WTC11 (cell line): ENCODE data around the gene CFAP119. TPM values are rescaled to one million over a fixed set of nuclear protein-coding genes. Genes with fewer than 3 reads are reported as not detected.

Experiments used
- ATAC-seq: fragments of 200-7000 bp; cut with Tn5 transposase; 2 replicates; pipeline ENCODE4 v1.10.0; 2021; ENCODE audit warnings: mild to moderate bottlenecking, moderate library complexity
- CTCF ChIA-PET: fragments of 300-600 bp; sonication (Branson Sonifier 250); formaldehyde crosslinking; loops from one replicate; lab custom pipeline; 2021; ENCODE audit warnings: antibody characterized with exemption; lab: Charles Lee
- POLR2A ChIA-PET: fragments of 350-600 bp; sonication (Branson Sonifier 250); formaldehyde crosslinking; loops from one replicate; lab custom pipeline; 2021; ENCODE audit warnings: antibody characterized with exemption; lab: Charles Lee
- DNase-seq: peaks from one replicate; pipeline ENCODE4 v3.0.0; 2021; ENCODE audit warnings: low spot score
- H3K27ac Mint-ChIP-seq: 2 replicates; pipeline ENCODE4 v1.8.0; 2021; ENCODE audit warnings: mixed read lengths
- H3K27me3 Mint-ChIP-seq: 2 replicates; pipeline ENCODE4 v1.8.0; 2021; ENCODE audit warnings: low read depth, mild to moderate bottlenecking, moderate library complexity, mixed read lengths
- H3K36me3 Mint-ChIP-seq: 2 replicates; pipeline ENCODE4 v1.8.0; 2021; ENCODE audit warnings: mixed read lengths
- H3K4me1 Mint-ChIP-seq: 2 replicates; pipeline ENCODE4 v1.8.0; 2022; ENCODE audit warnings: mixed read lengths
- H3K4me3 Mint-ChIP-seq: 2 replicates; pipeline ENCODE4 v1.8.0; 2021; ENCODE audit warnings: mild to moderate bottlenecking, moderate library complexity, mixed read lengths
- H3K9me3 Mint-ChIP-seq: 2 replicates; pipeline ENCODE4 v1.8.0; 2021; ENCODE audit warnings: mixed read lengths
- ESRRA ChIP-seq: sonication (generic); formaldehyde crosslinking; IDR thresholded peaks from 2 replicates; pipeline ENCODE4 v1.8.1; 2022; ENCODE audit warnings: mild to moderate bottlenecking, missing genetic modification reagents, borderline replicate concordance
- GABPB1 ChIP-seq: sonication (generic); formaldehyde crosslinking; IDR thresholded peaks from 2 replicates; pipeline ENCODE4 v1.8.1; 2023; ENCODE audit warnings: mild to moderate bottlenecking, missing genetic modification reagents
- GTF2I ChIP-seq: fragments of 250-450 bp; sonication (Bioruptor Pico); conservative IDR thresholded peaks from 2 replicates; pipeline ENCODE4 v1.4.0; 2021; ENCODE audit warnings: mild to moderate bottlenecking
- JUN ChIP-seq: sonication (generic); formaldehyde crosslinking; IDR thresholded peaks from 2 replicates; pipeline ENCODE4 v1.8.0; 2023; ENCODE audit warnings: mild to moderate bottlenecking, missing genetic modification reagents
- NFE2L1 ChIP-seq: sonication (generic); formaldehyde crosslinking; IDR thresholded peaks from 2 replicates; pipeline ENCODE4 v1.8.1; 2023; ENCODE audit warnings: missing genetic modification reagents
- NFYB ChIP-seq: sonication (generic); formaldehyde crosslinking; conservative IDR thresholded peaks from 2 replicates; pipeline ENCODE4 v1.8.0; 2022; ENCODE audit warnings: low read depth, missing genetic modification reagents
- NR2C2 ChIP-seq: sonication (generic); formaldehyde crosslinking; IDR thresholded peaks from 2 replicates; pipeline ENCODE4 v1.8.0; 2022; ENCODE audit warnings: mild to moderate bottlenecking, missing genetic modification reagents
- OVOL2 ChIP-seq: fragments of 250-450 bp; sonication (Bioruptor Pico); IDR thresholded peaks from 2 replicates; pipeline ENCODE4 v1.9.0; 2021; ENCODE audit warnings: mild to moderate bottlenecking, borderline replicate concordance
- SP1 ChIP-seq: sonication (generic); formaldehyde crosslinking; conservative IDR thresholded peaks from 2 replicates; pipeline ENCODE4 v1.8.1; 2022; ENCODE audit warnings: missing genetic modification reagents
- TEAD1 ChIP-seq: sonication (generic); formaldehyde crosslinking; IDR thresholded peaks from 2 replicates; pipeline ENCODE4 v1.8.0; 2022; ENCODE audit warnings: mild to moderate bottlenecking, missing genetic modification reagents
- TEAD4 ChIP-seq: sonication (generic); formaldehyde crosslinking; IDR thresholded peaks from 2 replicates; pipeline ENCODE4 v1.8.0; 2022; ENCODE audit warnings: mild to moderate bottlenecking, missing genetic modification reagents
- ZNF138 ChIP-seq: sonication (generic); formaldehyde crosslinking; conservative IDR thresholded peaks from 2 replicates; pipeline ENCODE4 v1.8.1; 2022; ENCODE audit warnings: mild to moderate bottlenecking, moderate library complexity, missing genetic modification reagents
- ZNF219 ChIP-seq: sonication (generic); formaldehyde crosslinking; IDR thresholded peaks from 2 replicates; pipeline ENCODE4 v1.8.0; 2023; ENCODE audit warnings: missing genetic modification reagents, mild to moderate bottlenecking, borderline replicate concordance
- ZNF396 ChIP-seq: fragments of 250-450 bp; sonication (Bioruptor Pico); IDR thresholded peaks from 2 replicates; pipeline ENCODE4 v1.8.0; 2021; ENCODE audit warnings: mild to moderate bottlenecking, moderate library complexity, borderline replicate concordance
- ZNF416 ChIP-seq: fragments of 250-450 bp; sonication (Bioruptor Pico); IDR thresholded peaks from 2 replicates; pipeline ENCODE4 v1.9.0; 2021; ENCODE audit warnings: mild to moderate bottlenecking, inconsistent platforms
- total RNA-seq: library from RNA; stranded (reverse); gene quantifications from 3 replicates; pipeline ENCODE4 v1.2.3, GENCODE V29; 2021
- TF ChIP-seq, protein P1 (sequence below): sonication (generic); formaldehyde crosslinking; IDR thresholded peaks from 2 replicates; pipeline ENCODE4 v1.8.1; 2022; ENCODE audit warnings: low read depth, mild to moderate bottlenecking, moderate library complexity, missing genetic modification reagents, borderline replicate concordance
- TF ChIP-seq, protein P2 (sequence below): sonication (generic); formaldehyde crosslinking; IDR thresholded peaks from 2 replicates; pipeline ENCODE4 v1.8.0; 2022; ENCODE audit warnings: mild to moderate bottlenecking, missing genetic modification reagents
- TF ChIP-seq, protein P3 (sequence below): sonication (generic); formaldehyde crosslinking; IDR thresholded peaks from 2 replicates; pipeline ENCODE4 v1.8.1; 2022; ENCODE audit warnings: missing genetic modification reagents, borderline replicate concordance
- TF ChIP-seq, protein P4 (sequence below): sonication (generic); formaldehyde crosslinking; IDR thresholded peaks from 2 replicates; pipeline ENCODE4 v1.8.1; 2022; ENCODE audit warnings: low read depth, missing genetic modification reagents, borderline replicate concordance
- TF ChIP-seq, protein P5 (sequence below): fragments of 250-450 bp; sonication (Bioruptor Pico); IDR thresholded peaks from 2 replicates; pipeline ENCODE4 v2.1.2; 2022; ENCODE audit warnings: mild to moderate bottlenecking, moderate library complexity

Gene CFAP119
- total RNA-seq, 1 experiment from 2014 or later, result 6.6 TPM

DNA sequence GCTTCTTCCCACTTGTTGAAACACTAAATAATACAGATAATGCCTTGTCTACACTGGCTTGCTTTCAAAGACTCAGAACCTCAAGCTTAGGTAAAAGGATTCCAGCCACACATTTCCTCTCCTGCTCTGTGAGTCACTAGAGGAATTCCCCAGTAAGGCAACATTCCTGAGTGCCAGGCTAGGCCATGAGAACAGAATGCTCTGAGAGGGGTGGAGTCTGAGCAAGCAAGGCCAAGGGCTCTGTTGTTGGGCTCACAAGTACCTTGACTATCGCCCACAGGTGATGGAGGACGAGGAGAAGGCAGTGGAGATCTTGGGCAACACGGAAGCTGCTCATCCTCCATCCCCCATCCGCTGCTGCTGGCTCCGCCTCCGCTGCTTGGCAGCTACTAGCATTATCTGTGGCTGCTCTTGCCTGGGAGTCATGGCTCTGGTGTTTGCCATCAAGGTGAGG lies 20.4 kb downstream of the CFAP119 start:
- no peaks in the 10 kb centered on the region for H3K9me3 Mint-ChIP-seq
- no peaks in the 10 kb centered on the region; the same call in 1 of the 2 replicates for H3K27me3 Mint-ChIP-seq
- POLR2A ChIA-PET, result interaction anchor here (1.8 kb wide), 1 partner anchor 34 kb away, joined by 5 read pairs; no protein-coding TSS in a partner anchor
- CTCF ChIA-PET, result no interaction called here
- H3K4me3 Mint-ChIP-seq, result no peak overlapping the region
- ATAC-seq (peak; percentile 41), DNase-seq (no peak)
- peak overlapping the region; percentile 64; the same call in 1 of the 2 replicates for H3K27ac Mint-ChIP-seq
- H3K4me1 Mint-ChIP-seq, result peaks cover 14% of the 10 kb centered on the region
- peaks cover 38% of the 10 kb centered on the region for H3K36me3 Mint-ChIP-seq
- TF ChIP-seq OVOL2 (CRISPR knock-in tag) (no peak), NFYB (CRISPR knock-in tag) (no peak), NFE2L1 (no peak), TEAD4 (CRISPR knock-in tag) (no peak), TEAD1 (no peak), ZNF396 (no peak), ZNF138 (no peak), GABPB1 (CRISPR knock-in tag) (no peak), ESRRA (CRISPR knock-in tag) (no peak), GTF2I (CRISPR knock-in tag) (no peak), ZNF219 (no peak), NR2C2 (CRISPR knock-in tag) (no peak), JUN (CRISPR knock-in tag) (no peak), ZNF416 (CRISPR knock-in tag) (no peak), SP1 (CRISPR knock-in tag) (no peak)
- TF ChIP-seq, protein P1, sequence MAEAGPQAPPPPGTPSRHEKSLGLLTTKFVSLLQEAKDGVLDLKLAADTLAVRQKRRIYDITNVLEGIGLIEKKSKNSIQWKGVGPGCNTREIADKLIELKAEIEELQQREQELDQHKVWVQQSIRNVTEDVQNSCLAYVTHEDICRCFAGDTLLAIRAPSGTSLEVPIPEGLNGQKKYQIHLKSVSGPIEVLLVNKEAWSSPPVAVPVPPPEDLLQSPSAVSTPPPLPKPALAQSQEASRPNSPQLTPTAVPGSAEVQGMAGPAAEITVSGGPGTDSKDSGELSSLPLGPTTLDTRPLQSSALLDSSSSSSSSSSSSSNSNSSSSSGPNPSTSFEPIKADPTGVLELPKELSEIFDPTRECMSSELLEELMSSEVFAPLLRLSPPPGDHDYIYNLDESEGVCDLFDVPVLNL (CRISPR knock-in tag), result no peak
- TF ChIP-seq, protein P2, sequence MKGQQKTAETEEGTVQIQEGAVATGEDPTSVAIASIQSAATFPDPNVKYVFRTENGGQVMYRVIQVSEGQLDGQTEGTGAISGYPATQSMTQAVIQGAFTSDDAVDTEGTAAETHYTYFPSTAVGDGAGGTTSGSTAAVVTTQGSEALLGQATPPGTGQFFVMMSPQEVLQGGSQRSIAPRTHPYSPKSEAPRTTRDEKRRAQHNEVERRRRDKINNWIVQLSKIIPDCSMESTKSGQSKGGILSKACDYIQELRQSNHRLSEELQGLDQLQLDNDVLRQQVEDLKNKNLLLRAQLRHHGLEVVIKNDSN, result no peak
- TF ChIP-seq, protein P3, sequence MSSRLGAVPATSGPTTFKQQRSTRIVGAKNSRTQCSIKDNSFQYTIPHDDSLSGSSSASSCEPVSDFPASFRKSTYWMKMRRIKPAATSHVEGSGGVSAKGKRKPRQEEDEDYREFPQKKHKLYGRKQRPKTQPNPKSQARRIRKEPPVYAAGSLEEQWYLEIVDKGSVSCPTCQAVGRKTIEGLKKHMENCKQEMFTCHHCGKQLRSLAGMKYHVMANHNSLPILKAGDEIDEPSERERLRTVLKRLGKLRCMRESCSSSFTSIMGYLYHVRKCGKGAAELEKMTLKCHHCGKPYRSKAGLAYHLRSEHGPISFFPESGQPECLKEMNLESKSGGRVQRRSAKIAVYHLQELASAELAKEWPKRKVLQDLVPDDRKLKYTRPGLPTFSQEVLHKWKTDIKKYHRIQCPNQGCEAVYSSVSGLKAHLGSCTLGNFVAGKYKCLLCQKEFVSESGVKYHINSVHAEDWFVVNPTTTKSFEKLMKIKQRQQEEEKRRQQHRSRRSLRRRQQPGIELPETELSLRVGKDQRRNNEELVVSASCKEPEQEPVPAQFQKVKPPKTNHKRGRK (CRISPR knock-in tag), result no peak
- TF ChIP-seq, protein P4, sequence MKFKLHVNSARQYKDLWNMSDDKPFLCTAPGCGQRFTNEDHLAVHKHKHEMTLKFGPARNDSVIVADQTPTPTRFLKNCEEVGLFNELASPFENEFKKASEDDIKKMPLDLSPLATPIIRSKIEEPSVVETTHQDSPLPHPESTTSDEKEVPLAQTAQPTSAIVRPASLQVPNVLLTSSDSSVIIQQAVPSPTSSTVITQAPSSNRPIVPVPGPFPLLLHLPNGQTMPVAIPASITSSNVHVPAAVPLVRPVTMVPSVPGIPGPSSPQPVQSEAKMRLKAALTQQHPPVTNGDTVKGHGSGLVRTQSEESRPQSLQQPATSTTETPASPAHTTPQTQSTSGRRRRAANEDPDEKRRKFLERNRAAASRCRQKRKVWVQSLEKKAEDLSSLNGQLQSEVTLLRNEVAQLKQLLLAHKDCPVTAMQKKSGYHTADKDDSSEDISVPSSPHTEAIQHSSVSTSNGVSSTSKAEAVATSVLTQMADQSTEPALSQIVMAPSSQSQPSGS (CRISPR knock-in tag), result no peak
- TF ChIP-seq, protein P5, sequence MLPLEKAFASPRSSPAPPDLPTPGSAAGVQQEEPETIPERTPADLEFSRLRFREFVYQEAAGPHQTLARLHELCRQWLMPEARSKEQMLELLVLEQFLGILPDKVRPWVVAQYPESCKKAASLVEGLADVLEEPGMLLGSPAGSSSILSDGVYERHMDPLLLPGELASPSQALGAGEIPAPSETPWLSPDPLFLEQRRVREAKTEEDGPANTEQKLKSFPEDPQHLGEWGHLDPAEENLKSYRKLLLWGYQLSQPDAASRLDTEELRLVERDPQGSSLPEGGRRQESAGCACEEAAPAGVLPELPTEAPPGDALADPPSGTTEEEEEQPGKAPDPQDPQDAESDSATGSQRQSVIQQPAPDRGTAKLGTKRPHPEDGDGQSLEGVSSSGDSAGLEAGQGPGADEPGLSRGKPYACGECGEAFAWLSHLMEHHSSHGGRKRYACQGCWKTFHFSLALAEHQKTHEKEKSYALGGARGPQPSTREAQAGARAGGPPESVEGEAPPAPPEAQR, result no peak
